Retinal pigment epithelial cell (primary cell): ENCODE measurements around the gene ZNF217.
"Not testable (repeated sequence)": the region's sequence is repeated elsewhere in the genome, so short reads cannot be mapped to it uniquely, and the experiment has no call there.

ENCODE experiments used
- DNase-seq: peaks from one replicate; pipeline ENCODE4 v3.0.0-alpha.2; 2010; ENCODE audit warnings: low read depth
- H3K4me3 ChIP-seq: 2 replicates; pipeline ENCODE4 v1.5.1; 2011; ENCODE audit warnings: mild to moderate bottlenecking, low read length, control low read depth, moderate library complexity
- CTCF ChIP-seq: conservative IDR thresholded peaks from 2 replicates; pipeline ENCODE4 v1.5.1; 2011; ENCODE audit warnings: low read depth, low read length, control low read depth, inconsistent platforms

The ZNF217 gene

DNA sequence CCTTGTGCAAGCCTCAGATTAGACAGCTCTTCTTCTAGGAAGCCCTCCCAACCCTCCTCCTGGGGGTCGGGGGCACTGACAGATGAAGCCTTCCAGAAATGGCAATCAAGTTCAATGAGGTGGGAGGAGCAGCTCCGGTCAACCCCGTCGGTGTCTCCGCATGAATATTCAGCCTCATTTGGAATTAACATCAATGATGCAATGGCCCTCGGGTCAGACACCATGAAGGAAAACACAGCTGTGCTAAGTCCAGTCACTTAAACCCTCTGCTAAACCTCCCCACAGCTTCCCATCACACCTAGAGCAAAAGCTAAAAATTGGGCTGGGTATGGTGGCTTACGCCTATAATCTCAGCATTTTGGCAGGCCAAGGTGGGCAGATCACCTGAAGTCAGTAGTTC lies 36.5 kb downstream of the ZNF217 start:
- no peak for TF ChIP-seq CTCF
- H3K4me3 ChIP-seq = no peak overlapping the region
- no peak for DNase-seq

DNA sequence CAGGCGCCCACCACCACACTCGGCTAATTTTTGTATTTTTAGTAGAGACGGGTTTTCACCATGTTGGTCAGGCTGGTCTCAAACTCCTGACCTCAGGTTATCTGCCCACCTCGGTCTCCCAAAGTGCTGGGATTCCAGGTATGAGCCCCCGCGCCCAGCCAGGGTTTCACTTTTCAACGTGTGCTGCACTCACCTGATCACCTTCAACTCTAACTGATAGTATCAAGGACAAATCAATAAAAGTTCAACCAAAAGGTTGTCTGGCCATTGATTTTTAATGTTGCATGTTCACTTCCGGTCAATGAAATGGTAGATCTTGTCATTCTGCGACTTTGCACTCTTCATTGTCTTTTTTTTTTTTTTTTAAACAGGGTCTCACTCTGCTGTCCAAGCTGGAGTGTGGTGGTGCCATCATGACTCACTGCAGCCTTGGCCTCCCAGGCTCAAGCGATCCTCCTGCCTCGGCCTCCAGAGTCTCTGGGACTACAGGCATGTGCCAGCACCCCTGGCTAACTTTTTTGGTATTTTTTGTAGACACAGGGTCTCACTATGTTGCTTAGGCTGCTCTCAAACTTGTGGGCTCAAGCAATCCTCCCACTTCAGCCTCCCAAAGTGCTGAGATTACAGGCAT lies 37.3 kb downstream of the ZNF217 start:
- DNase-seq = no peak
- no peak for TF ChIP-seq CTCF
- no peak overlapping the region for H3K4me3 ChIP-seq

GRCh38 chr20:53555816-53556215 lies 37.8 kb downstream of the ZNF217 start:
- H3K4me3 ChIP-seq = no peak overlapping the region
- no peak for DNase-seq
- TF ChIP-seq CTCF = no peak

GRCh38 chr20:53555081-53555480 lies 38.6 kb downstream of the ZNF217 start:
- no peak overlapping the region for H3K4me3 ChIP-seq
- no peak for TF ChIP-seq CTCF
- no peak for DNase-seq

GRCh38 chr20:53552572-53552893 lies 41.1 kb downstream of the ZNF217 start:
- not testable (repeated sequence) for DNase-seq, H3K4me3 ChIP-seq

DNA sequence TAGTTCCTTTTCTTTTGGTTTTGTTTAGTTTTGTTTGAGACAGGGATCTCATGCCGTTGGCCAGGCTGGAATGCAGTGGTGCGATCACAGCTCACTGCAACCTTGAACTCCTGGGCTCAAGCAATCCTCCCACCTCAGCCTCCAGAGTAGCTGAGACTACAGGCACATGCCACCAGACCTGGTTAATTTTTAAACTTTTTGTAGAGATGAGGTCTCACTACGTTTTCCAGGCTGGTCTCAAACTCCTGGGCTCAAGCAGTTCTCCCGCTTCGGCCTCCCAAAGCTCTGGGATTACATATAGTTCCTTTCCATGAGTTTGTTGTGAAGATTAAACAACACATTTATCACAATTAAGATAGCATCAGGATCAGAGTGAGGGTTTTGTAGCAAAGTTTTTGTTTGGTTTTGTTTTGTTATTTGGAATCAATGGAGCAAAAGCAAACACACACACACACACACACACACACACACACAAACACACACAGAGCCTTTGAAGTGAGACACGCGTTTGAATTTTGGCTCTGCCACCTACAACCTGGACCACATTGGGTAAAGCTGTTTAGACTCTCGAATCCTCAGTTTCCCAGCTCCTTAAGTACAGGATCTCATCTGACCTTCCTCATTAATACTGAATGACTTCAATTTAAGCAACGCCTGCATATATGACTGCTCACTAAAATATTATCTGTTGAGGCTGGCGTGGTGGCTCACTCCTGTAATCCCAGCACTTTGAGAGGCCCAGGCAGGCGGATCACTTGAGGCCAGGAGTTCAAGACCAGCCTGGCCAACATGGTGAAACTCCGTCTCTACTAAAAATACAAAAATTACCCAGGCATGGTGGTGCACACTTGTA lies 41.7 kb downstream of the ZNF217 start:
- DNase-seq, H3K4me3 ChIP-seq: not testable (repeated sequence)

DNA sequence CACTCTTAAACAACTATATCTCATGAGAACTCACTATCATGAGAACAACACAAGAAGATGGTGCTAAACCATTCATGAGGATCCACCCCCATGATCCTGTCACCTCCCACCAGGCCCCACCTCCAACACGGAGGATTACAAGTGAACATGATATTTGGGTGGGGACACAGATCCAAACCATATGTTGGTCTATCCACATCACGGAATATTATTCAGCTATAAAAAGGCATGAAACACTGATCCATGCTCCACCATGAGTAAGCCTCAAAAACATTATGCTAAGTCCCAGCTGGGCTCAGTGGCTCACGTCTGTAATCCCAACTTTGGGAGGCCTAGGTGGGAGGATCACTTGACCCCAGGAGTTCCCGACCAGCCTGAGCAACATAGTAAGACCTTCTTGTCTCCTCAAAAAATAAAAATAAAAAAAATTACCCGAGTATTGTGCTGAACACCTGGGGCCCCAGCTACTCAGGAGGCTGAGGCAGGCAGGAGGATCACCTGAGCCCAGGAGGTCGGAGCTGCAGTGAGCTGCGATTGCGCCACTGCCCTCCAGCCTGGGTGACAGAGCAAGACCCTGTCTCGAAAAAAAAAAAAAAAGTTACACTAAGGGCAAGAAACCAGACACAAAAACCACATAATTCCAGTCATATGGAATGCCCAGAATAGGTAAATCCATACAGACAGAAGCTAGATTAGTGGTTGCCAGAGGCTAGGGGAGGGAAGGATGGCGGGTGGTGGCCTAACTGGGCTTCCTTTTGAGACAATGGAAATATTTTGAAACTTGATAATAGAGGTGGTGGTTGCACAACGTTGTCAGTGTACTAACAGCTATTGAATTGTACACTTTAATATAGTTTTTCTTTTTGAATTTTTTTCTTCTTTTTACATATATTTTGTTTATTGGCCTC lies 43.1 kb downstream of the ZNF217 start:
- H3K4me3 ChIP-seq = no peak overlapping the region
- no peak for DNase-seq
- no peak for TF ChIP-seq CTCF
